HG03521 (cell line): ENCODE measurements around the gene CX3CR1.
A peak's percentile ranks its signal among the peaks of the same experiment; 100 is the strongest.
"Not testable (repeated sequence)": the region's sequence is repeated elsewhere in the genome, so short reads cannot be mapped to it uniquely, and the experiment has no call there.

Experiments used
- ATAC-seq: cut with Tn5 transposase; IDR thresholded peaks from one replicate; pipeline ENCODE4 v1.9.1; 2021; ENCODE audit warnings: mild to moderate bottlenecking, moderate library complexity; ENCODE audit not compliant: unreplicated experiment

Gene CX3CR1

GRCh38 chr3:39268549-39268900 lies 11.3 kb downstream of the CX3CR1 start:
- ATAC-seq: no peak

GRCh38 chr3:39267631-39268548 lies 11.9 kb downstream of the CX3CR1 start:
- no peak for ATAC-seq

GRCh38 chr3:39264053-39264452 lies 15.8 kb downstream of the CX3CR1 start:
- ATAC-seq: no peak

GRCh38 chr3:39263576-39263975 lies 16.3 kb downstream of the CX3CR1 start:
- ATAC-seq: no peak

- ATAC-seq: no peak
Measured at GRCh38 chr3:39262846-39263245, 17.0 kb downstream of the CX3CR1 start.

GRCh38 chr3:39261726-39262125 lies 18.1 kb downstream of the CX3CR1 start:
- no peak for ATAC-seq

GRCh38 chr3:39260957-39261356 lies 18.9 kb downstream of the CX3CR1 start:
- ATAC-seq: no peak

- no peak for ATAC-seq
Measured at GRCh38 chr3:39260318-39260717, 19.5 kb downstream of the CX3CR1 start.

- ATAC-seq: peak; percentile 96
Measured at GRCh38 chr3:39255503-39256325, 24.1 kb downstream of the CX3CR1 start.

- peak; percentile 6 for ATAC-seq
Measured at GRCh38 chr3:39254806-39255449, 24.9 kb downstream of the CX3CR1 start.

- ATAC-seq: no peak
Measured at GRCh38 chr3:39251576-39251975, 28.3 kb downstream of the CX3CR1 start.

GRCh38 chr3:39250116-39250747 lies 29.6 kb downstream of the CX3CR1 start:
- no peak for ATAC-seq

- ATAC-seq: no peak
Measured at GRCh38 chr3:39249453-39250115, 30.3 kb downstream of the CX3CR1 start.

GRCh38 chr3:39241561-39241960 lies 38.3 kb downstream of the CX3CR1 start:
- no peak for ATAC-seq

- ATAC-seq: no peak
Measured at GRCh38 chr3:39237027-39237426, 42.8 kb downstream of the CX3CR1 start.

- no peak for ATAC-seq
Measured at GRCh38 chr3:39234651-39235050, 45.2 kb downstream of the CX3CR1 start.

- ATAC-seq: no peak
Measured at GRCh38 chr3:39232859-39233258, 47.0 kb downstream of the CX3CR1 start.

- no peak for ATAC-seq
Measured at GRCh38 chr3:39230453-39230852, 49.4 kb downstream of the CX3CR1 start.

GRCh38 chr3:39228496-39228895 lies 51.3 kb downstream of the CX3CR1 start:
- ATAC-seq: no peak

GRCh38 chr3:39227596-39227995 lies 52.2 kb downstream of the CX3CR1 start:
- ATAC-seq: not testable (repeated sequence)
